ENCODE results near the gene EMP2.

EMP2 gene

GRCh38 chr16:10612649-10613179, 32.3 kb upstream of the EMP2 start:
- Mint-ChIP-seq H3K27ac (no peak overlapping the region), H3K27me3 (ENCODE audit: low read depth) (peaks cover 11% of the 10 kb centered on the region), H3K9me3 (no peaks in the 10 kb centered on the region), H3K4me3 (no peak overlapping the region), H3K36me3 (ENCODE audit: low read depth) (no peaks in the 10 kb centered on the region), H3K4me1 (peaks cover 33% of the 10 kb centered on the region)
- no peak for TF ChIP-seq CTCF (IDR thresholded peaks at IDR 0.05; ENCODE audit: unreplicated experiment in 3 of 3)

DNA sequence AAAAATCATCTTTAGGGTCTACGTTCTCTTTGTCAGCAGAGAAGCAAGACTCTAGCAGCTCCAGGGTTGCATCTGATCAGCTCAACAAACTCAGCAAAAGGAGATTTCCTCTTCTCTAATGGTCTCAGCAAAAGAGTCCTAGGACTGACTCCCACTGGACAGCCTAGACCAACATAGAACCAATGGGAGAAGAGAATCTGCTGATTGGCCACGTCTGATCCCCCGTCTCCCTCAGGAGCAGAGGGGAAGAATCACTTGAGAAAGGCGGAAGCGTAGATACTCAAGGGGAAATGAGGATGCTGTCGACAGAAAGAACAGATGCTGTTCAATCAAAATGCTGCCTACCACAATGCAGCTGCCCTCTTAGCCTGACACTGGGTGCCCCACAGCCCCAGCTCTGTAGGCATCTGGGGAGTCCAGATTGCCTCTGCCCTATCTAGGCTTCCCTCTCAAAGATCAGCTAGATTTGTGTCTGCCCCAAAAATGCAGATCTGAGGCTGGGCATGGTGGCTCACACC, 31.5 kb upstream of the EMP2 start:
- Mint-ChIP-seq H3K27ac (no peak overlapping the region), H3K4me1 (peaks cover 25% of the 10 kb centered on the region), H3K9me3 (no peaks in the 10 kb centered on the region), H3K27me3 (ENCODE audit: low read depth) (peaks cover 8% of the 10 kb centered on the region), H3K4me3 (no peak overlapping the region), H3K36me3 (ENCODE audit: low read depth) (no peaks in the 10 kb centered on the region)
- no peak for TF ChIP-seq CTCF (IDR thresholded peaks at IDR 0.05; ENCODE audit: unreplicated experiment in 3 of 3)

DNA sequence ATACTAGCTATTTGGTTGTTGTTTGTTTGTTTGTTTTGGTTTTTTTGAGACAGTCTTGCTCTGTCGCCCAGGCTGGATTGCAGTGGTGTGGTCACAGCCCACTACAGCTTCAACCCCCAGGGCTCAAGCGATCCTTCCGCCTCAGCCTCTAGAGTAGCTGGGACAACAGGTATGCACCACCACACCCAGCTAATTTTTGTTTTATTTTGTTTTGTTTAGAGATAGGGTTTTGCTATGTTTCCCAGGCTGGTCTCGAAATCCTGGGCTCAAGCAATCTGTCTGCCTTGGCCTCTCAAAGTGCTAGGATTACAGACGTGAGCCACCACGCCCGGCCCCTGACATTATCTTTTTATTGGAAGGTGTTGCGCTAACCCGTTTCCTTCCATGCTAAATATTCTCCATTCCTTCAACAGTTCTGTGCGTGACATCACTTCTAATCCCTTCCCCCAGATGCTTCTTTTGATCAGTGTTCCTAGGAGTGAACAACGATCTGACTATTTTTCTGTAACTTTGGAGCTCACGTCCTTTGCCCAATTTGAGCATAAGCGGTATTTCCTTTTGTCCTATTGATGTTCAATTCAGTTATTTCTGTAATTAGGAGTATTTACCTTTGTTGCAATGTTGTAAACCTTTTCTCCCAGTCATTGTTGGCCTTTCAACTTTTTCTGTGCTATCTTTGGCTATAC, 30.2 kb upstream of the EMP2 start:
- Mint-ChIP-seq H3K9me3 (no peaks in the 10 kb centered on the region), H3K36me3 (ENCODE audit: low read depth) (no peaks in the 10 kb centered on the region), H3K4me1 (peaks cover 29% of the 10 kb centered on the region), H3K27me3 (ENCODE audit: low read depth) (peaks cover 11% of the 10 kb centered on the region), H3K4me3 (no peak overlapping the region), H3K27ac (peak overlapping the region in 1 of 3 experiments; percentile 23)
- TF ChIP-seq CTCF (IDR thresholded peaks at IDR 0.05; ENCODE audit: unreplicated experiment in 3 of 3) = no peak

DNA sequence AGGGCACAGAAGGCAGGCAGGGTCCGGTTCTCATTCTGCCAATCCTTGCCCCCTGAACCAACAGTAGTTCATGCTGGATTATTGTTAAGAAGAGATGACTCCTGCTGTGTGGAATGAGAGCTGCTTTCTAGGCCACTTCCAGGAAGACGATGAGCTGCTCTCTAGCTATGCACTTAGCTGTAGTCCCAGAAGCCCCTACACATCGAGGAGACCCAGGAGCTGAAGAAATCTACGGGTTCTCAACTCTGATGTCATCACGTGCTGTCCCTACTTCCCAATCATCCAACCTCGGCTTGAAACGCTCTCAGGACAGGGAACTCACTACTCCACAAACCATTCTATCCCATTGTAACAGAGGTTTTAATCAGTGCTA, 29.0 kb upstream of the EMP2 start:
- Mint-ChIP-seq H3K27ac (peak overlapping the region in 2 of 3 experiments; percentile 87 to 90), H3K36me3 (ENCODE audit: low read depth) (no peaks in the 10 kb centered on the region), H3K4me1 (peaks cover 29% of the 10 kb centered on the region), H3K27me3 (ENCODE audit: low read depth) (peaks cover 14% of the 10 kb centered on the region), H3K9me3 (no peaks in the 10 kb centered on the region), H3K4me3 (no peak overlapping the region)
- TF ChIP-seq CTCF (IDR thresholded peaks at IDR 0.05; ENCODE audit: unreplicated experiment in 3 of 3) = no peak

GRCh38 chr16:10608687-10609401, 28.4 kb upstream of the EMP2 start:
- Mint-ChIP-seq H3K36me3 (ENCODE audit: low read depth) (no peaks in the 10 kb centered on the region), H3K9me3 (no peaks in the 10 kb centered on the region), H3K27me3 (ENCODE audit: low read depth) (peaks cover 13% of the 10 kb centered on the region), H3K4me3 (no peak overlapping the region), H3K27ac (peak overlapping the region in 2 of 3 experiments; percentile 87 to 90), H3K4me1 (peaks cover 29% of the 10 kb centered on the region)
- no peak for TF ChIP-seq CTCF (IDR thresholded peaks at IDR 0.05; ENCODE audit: unreplicated experiment in 3 of 3)

Data from nephron (organoid).